ENCODE data around the gene LRRC1.

DNA sequence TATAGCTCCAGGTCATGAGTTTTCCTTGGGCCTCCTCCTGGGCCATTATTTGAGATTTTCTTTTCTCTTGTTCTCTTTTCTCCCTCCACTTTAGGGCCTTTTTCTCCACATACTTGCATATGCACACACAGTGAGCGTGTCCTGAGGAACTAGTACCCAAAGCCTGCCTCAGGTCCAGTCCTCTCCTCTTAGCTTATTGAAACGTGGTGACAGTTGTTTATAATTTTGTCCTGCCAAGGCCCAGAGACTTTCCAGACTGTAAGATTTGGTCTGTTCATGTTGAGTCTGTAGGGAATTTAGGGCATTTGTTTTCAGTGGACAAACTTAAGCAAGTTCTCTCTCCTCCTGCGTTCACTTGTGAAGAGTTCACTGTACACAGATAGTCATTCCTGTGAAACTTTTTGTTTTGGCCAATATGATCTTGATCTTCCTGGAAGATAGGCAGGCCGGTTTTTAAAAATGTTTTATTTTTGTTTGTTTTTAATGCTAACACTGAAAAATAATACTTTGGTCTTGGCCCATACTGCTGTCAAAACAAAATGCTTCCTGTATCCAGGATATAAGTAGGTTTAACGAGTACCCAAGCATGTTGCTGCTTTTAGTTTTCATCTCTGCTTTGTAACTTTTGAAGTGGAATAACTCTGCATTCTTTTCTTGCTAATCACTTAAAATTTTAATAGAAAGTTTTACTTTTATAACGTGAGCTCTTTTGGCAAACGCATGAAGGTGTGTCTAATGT lies 20.7 kb downstream of the LRRC1 start:
- TF ChIP-seq POLR2AphosphoS5 (IDR thresholded peaks at IDR 0.05; ENCODE audit: low read depth) (no peak), EZH2 (IDR thresholded peaks at IDR 0.05; ENCODE audit: low read depth, unreplicated experiment) (no peak), EZH2phosphoT487 (IDR thresholded peaks at IDR 0.05; ENCODE audit: unreplicated experiment) (no peak), ZNF331 (CRISPR knock-in tag; IDR thresholded peaks at IDR 0.05; ENCODE audit: low read depth) (no peak), STAT1 (IDR thresholded peaks at IDR 0.05; ENCODE audit: unreplicated experiment) (no peak), CREB1 (CRISPR knock-in tag; IDR thresholded peaks at IDR 0.05; ENCODE audit: low read depth) (no peak), NANOG (IDR thresholded peaks at IDR 0.05; ENCODE audit: borderline replicate concordance) (no peak)
- TF ChIP-seq, protein P1, sequence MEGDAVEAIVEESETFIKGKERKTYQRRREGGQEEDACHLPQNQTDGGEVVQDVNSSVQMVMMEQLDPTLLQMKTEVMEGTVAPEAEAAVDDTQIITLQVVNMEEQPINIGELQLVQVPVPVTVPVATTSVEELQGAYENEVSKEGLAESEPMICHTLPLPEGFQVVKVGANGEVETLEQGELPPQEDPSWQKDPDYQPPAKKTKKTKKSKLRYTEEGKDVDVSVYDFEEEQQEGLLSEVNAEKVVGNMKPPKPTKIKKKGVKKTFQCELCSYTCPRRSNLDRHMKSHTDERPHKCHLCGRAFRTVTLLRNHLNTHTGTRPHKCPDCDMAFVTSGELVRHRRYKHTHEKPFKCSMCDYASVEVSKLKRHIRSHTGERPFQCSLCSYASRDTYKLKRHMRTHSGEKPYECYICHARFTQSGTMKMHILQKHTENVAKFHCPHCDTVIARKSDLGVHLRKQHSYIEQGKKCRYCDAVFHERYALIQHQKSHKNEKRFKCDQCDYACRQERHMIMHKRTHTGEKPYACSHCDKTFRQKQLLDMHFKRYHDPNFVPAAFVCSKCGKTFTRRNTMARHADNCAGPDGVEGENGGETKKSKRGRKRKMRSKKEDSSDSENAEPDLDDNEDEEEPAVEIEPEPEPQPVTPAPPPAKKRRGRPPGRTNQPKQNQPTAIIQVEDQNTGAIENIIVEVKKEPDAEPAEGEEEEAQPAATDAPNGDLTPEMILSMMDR (conservative IDR thresholded peaks at IDR 0.05; ENCODE audit: low read depth in 2 of 2): no peak
- TF ChIP-seq, protein P2, sequence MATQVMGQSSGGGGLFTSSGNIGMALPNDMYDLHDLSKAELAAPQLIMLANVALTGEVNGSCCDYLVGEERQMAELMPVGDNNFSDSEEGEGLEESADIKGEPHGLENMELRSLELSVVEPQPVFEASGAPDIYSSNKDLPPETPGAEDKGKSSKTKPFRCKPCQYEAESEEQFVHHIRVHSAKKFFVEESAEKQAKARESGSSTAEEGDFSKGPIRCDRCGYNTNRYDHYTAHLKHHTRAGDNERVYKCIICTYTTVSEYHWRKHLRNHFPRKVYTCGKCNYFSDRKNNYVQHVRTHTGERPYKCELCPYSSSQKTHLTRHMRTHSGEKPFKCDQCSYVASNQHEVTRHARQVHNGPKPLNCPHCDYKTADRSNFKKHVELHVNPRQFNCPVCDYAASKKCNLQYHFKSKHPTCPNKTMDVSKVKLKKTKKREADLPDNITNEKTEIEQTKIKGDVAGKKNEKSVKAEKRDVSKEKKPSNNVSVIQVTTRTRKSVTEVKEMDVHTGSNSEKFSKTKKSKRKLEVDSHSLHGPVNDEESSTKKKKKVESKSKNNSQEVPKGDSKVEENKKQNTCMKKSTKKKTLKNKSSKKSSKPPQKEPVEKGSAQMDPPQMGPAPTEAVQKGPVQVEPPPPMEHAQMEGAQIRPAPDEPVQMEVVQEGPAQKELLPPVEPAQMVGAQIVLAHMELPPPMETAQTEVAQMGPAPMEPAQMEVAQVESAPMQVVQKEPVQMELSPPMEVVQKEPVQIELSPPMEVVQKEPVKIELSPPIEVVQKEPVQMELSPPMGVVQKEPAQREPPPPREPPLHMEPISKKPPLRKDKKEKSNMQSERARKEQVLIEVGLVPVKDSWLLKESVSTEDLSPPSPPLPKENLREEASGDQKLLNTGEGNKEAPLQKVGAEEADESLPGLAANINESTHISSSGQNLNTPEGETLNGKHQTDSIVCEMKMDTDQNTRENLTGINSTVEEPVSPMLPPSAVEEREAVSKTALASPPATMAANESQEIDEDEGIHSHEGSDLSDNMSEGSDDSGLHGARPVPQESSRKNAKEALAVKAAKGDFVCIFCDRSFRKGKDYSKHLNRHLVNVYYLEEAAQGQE (IDR thresholded peaks at IDR 0.05; ENCODE audit: unreplicated experiment): no peak
